Muscle of leg (tissue), 11 donors: ENCODE measurements around the gene PPIL1. TPM values are rescaled to one million over a fixed set of nuclear protein-coding genes. Genes with fewer than 3 reads are reported as not detected.
A peak's percentile ranks its signal among the peaks of the same experiment; 100 is the strongest.

Experiments
- DNase-seq: peaks from one replicate; pipeline ENCODE4 v3.0.0; 2013
- H3K27ac ChIP-seq: one replicate; pipeline ENCODE4 v1.5.1; 2013; ENCODE audit warnings: mild to moderate bottlenecking, low read length, control low read depth
- H3K27me3 ChIP-seq: one replicate; pipeline ENCODE4 v1.6.1; 2013; ENCODE audit warnings: low read length; ENCODE audit not compliant: control insufficient read depth, insufficient read depth
- H3K36me3 ChIP-seq: one replicate; pipeline ENCODE4 v1.6.1; 2013; ENCODE audit warnings: low read length; ENCODE audit not compliant: control insufficient read depth, insufficient read depth
- H3K4me1 ChIP-seq: one replicate; pipeline ENCODE4 v1.6.1; 2013; ENCODE audit warnings: low read length; ENCODE audit not compliant: control insufficient read depth, insufficient read depth
- H3K4me3 ChIP-seq: one replicate; pipeline ENCODE4 v1.5.1; 2013; ENCODE audit warnings: low read length, control low read depth
- H3K9me3 ChIP-seq: replicated peaks from 2 replicates; pipeline ENCODE4 v1.6.1; 2013; ENCODE audit warnings: low read depth, low read length; ENCODE audit not compliant: control insufficient read depth
- WGBS: methylation state at CpG from one replicate; pipeline ENCODE4 v1.1.5; 2013; ENCODE audit warnings: missing lambda C conversion rate; ENCODE audit not compliant: insufficient coverage; 5-methylcytosine and 5-hydroxymethylcytosine counted together
- polyA plus RNA-seq, 8 donors: library from polyadenylated mRNA; unstranded; fragments of 120-200 nt; gene quantifications; one replicate each; pipeline versions ENCODE4 v1.2.1 to v1.2.3, GENCODE V29; 2013; ENCODE audit warnings: inconsistent platforms in 1 of 8, low replicate concordance in 1 of 8; ENCODE audit not compliant: insufficient read length in 8 of 8, insufficient read depth in 1 of 8
- total RNA-seq: library from RNA; stranded (reverse); fragments of 120-200 nt; gene quantifications from one replicate; pipeline ENCODE4 v1.2.4, GENCODE V29; 2013

Gene PPIL1
- total and polyA plus RNA-seq, 9 donors = 24.8 to 39.9 (median 33.7) TPM

DNA sequence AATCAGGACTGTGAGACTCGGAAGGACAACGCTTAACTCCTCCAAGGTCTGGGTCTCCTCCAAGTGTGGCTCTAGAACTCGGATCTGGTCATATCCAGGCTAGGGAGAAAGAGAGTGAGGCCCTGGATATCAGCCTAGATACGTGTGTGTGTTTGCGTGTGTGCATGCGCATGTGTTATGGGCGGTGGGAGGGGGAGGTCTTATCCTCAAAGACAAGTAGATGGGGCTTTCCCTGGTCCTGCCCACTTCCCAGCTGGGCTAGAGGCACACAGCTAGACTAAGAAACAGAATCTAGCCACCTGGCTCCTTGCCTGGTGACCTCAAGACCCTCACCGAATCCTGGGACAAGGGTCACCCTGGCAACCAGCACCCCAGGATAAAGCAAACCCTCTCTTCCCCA, 48.6 kb downstream of the PPIL1 start:
- H3K27ac ChIP-seq = peak overlapping the region; percentile 70
- no peak for DNase-seq
- no peaks in the 10 kb centered on the region for H3K9me3 ChIP-seq
- 83% methylated on average over 5 of the region's 8 CpGs for WGBS
- H3K4me3 ChIP-seq = no peak overlapping the region
- no peaks in the 10 kb centered on the region for H3K27me3 ChIP-seq
- H3K36me3 ChIP-seq = peaks cover 10% of the 10 kb centered on the region
- peaks cover 83% of the 10 kb centered on the region for H3K4me1 ChIP-seq

DNA sequence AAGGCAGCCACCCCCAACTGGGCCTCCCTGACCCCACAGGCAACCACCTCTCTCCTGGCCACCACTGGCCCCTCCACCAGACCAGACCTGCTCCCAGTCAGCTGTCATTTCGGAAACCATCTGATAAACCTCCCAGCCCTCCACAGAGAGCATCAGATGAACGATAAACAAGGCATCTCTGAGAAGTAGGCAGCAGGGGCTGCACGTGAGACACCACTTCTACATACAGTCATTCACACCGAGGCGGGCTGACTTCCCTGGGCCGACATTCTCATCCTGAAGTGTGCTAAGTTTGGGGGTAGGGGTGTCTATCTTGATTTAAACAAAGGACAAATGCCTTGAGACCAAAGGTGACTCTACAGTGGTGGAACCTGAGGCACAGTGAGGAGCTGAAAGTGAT, 49.2 kb downstream of the PPIL1 start:
- 85% methylated on average over 5 of the region's 6 CpGs for WGBS
- Histone ChIP-seq H3K4me1 (peaks cover 79% of the 10 kb centered on the region), H3K4me3 (no peak overlapping the region), H3K9me3 (no peaks in the 10 kb centered on the region), H3K27ac (peak overlapping the region; percentile 70), H3K36me3 (peaks cover 10% of the 10 kb centered on the region), H3K27me3 (no peaks in the 10 kb centered on the region)
- no peak for DNase-seq

DNA sequence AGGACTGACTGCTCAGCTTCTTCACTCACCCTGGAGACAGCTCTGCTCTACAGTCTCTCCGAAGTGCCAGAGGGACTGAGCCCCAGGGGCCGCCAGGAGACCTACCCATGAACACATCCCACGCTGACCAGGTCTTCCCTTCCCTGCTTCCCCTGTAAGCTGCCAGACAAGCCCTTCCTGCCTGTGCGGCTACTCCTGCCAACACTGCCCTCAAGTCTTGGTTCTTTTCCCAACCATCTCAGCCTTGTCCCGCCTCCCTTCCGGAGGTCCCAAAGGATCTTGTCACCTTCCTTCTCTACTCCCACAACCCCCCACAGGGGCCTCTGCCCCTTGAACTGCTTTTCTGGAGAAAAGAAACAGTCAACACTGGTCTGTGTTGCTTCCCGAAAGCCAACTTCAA, 50.4 kb downstream of the PPIL1 start:
- peak overlapping the region; percentile 70 for H3K27ac ChIP-seq
- H3K9me3 ChIP-seq = no peaks in the 10 kb centered on the region
- no peaks in the 10 kb centered on the region for H3K27me3 ChIP-seq
- H3K4me1 ChIP-seq = peaks cover 70% of the 10 kb centered on the region
- no peak overlapping the region for H3K4me3 ChIP-seq
- WGBS = 58% methylated on average over 6 of the region's 7 CpGs
- no peak for DNase-seq
- H3K36me3 ChIP-seq = peaks cover 12% of the 10 kb centered on the region

DNA sequence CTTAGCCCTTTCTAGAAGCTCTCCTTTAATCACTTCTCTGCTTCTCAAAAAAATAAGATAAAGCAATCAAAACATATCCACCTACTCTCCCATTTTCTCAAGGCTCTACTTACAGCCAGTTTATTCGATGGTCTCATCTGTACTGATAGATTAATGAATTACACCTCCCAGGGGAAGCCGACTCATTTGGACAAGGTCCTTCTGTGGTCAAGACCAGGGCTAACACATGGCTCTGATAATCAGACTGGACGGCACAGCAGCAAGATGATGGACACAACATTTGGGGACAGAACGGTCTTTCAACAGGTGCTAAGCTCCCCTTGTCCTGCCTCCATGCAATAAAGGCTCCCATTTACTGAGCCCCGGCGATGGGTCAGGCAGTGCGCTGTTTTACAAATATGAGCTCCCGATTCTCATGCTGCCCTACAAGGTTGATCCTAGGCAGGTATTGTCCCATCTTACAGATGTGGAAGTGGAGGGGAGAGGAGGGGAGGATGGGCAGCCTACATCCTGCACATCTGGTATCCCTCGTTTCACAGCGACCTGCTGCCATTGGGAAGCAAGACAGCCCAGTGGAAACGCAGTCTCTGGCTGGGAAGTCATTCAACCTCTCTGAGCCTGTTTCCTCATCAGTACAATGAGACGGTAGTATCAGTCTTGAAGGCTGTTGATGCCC, 51.0 kb downstream of the PPIL1 start:
- H3K4me1 ChIP-seq = peaks cover 70% of the 10 kb centered on the region
- no peak overlapping the region for H3K4me3 ChIP-seq
- whole genome bisulfite sequencing = 50% methylated on average over 7 of the region's 12 CpGs
- H3K36me3 ChIP-seq = peaks cover 12% of the 10 kb centered on the region
- peak overlapping the region; percentile 70 for H3K27ac ChIP-seq
- DNase-seq = no peak
- no peaks in the 10 kb centered on the region for H3K9me3 ChIP-seq
- no peaks in the 10 kb centered on the region for H3K27me3 ChIP-seq

DNA sequence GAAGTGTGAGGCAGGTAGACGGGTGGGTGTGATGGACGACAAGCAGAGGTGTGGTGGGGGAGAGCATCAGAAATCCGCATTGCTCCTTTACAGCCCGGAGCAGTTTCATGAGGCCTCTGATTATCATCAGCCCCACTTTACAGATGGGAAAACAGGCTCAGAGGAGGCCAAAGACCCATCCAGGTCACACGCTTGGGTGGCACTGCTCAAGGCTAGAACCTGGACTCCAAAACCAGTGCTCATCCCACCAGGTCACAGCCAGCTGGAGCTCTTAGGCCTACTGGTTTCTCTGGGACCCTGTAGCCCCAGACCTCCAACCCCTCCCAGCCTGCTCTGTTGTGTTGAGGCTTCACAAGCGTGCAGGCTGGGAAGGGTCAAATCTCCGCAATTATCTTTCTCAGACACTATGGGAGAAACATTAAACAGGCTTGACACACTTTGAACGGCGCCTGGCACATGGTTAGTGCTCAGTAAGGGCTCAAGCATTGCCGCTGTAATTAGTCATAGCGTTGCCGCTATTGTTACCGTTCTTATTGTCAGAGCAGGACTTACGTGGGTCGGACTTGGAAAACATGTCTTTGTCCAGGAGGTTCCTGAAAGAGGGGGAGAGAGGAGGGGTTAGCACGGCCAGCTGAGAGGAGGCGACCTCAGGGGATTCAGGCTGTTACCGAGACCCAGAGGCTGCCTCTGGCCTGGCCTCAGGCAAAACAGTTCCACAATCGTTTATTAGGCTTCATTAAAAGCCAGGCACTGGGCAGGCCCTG, 51.9 kb downstream of the PPIL1 start:
- Histone ChIP-seq H3K36me3 (peaks cover 12% of the 10 kb centered on the region), H3K27me3 (no peaks in the 10 kb centered on the region), H3K27ac (peak overlapping the region; percentile 82), H3K4me3 (no peak overlapping the region), H3K9me3 (no peaks in the 10 kb centered on the region), H3K4me1 (peaks cover 62% of the 10 kb centered on the region)
- 56% methylated on average over 16 of the region's 19 CpGs for WGBS
- DNase-seq = peak; percentile 71

DNA sequence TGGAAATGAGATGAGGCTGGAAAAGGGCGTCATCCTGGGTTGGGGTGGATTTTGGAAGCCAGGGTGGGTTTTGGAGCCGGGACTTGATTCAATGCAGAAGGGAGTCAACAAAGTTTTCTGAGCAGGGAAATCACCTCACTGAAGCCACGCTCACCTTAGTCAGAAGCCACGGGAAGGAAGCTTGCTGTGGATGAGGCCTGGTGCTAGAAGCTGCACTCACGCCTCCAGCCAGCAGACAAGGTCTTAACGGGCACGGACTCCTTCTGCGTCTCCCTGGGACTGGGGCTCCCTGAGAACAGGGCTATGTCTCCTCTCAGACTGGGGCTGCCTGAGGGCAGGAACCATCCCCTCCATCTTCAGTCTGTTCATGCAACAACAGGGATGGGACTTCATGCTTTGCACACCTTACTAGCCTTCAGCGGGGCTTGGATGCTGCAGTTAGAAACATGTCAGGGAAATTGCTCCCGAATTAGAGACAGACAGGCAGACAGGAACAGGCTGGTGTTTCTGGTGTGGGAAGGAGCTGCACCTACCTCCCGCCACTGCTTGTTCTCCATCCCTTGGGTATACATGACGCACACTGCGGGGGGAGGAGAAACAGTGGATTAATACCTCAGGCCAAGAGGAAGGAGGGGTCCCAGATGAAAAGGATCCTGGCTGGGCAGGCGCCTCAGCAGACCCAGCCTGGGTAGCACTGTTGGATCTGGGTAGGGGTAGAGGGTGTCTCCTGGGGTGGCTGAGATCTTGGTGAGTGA, 52.8 kb downstream of the PPIL1 start:
- 87% methylated on average over 11 of the region's 14 CpGs for WGBS
- no peak for DNase-seq
- Histone ChIP-seq H3K27me3 (no peaks in the 10 kb centered on the region), H3K27ac (peak overlapping the region; percentile 82), H3K4me1 (peaks cover 53% of the 10 kb centered on the region), H3K36me3 (peaks cover 12% of the 10 kb centered on the region), H3K9me3 (no peaks in the 10 kb centered on the region), H3K4me3 (no peak overlapping the region)

DNA sequence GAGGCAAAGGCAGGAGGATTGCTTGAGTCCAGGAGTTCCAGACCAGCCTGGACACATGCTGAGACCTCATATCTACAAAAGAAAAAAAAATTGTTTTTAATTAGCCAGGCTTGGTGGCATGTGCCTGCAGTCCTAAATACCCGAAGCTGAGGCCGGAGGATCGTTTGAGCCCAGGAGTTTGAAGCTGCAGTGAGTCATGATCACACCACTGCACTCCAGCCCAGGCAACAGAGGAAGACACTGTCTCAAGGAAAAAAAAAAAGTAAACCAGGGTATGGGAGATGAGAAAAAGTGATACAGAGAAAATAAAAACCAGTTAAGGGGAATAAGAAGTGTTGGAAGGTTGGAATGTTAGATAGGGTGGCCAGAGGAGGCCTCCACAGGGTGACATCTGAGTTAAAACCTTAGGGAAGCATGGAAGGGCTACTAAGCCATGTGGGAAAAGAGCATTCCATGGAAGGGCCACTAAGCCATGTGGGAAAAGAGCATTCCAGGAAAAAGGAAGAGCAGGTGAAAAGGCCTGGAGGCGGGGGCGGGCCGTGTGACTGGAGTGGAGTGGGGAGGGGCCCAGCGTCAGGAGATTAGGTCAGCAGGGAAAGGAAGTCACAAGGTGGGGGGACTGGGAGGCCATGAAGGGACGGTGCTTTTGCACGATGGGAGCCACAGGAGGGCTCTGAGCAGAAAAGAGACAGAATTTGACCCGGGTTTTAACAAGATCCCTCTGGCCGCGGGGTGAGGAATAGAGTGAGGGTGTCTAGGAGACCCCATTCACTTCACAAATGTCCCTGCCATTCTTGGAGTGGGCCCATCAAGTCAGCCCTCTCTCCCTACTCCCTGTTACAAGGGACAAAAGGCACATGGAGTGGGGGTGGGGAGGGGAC, 53.7 kb downstream of the PPIL1 start:
- no peak for DNase-seq
- Histone ChIP-seq H3K4me3 (no peak overlapping the region), H3K4me1 (peaks cover 45% of the 10 kb centered on the region), H3K27ac (peak overlapping the region; percentile 44), H3K9me3 (no peaks in the 10 kb centered on the region), H3K36me3 (peaks cover 12% of the 10 kb centered on the region), H3K27me3 (no peaks in the 10 kb centered on the region)
- 56% methylated on average over 8 of the region's 12 CpGs for WGBS

DNA sequence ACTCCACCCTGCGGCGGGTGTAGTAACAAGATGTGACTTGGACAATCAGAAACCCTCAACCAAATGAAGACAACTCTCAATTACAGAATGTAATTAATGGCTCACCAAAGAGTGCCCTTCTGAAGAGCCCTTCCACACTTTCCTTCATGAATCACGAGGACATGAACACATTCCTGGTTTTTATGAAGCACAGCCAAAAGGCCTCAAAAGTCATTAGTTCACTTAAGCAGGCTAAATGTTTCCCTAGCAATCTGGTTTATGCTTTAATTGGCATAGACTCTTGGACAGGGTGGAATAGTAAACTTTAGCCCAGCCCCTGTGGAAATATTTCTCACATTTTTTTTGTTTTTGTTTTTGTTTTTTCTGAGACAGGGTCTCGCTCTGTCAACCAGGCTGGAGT, 55.8 kb downstream of the PPIL1 start:
- Histone ChIP-seq H3K4me1 (peaks cover 24% of the 10 kb centered on the region), H3K27me3 (no peaks in the 10 kb centered on the region), H3K36me3 (peaks cover 12% of the 10 kb centered on the region), H3K4me3 (no peak overlapping the region), H3K9me3 (no peaks in the 10 kb centered on the region), H3K27ac (no peak overlapping the region)
- no peak for DNase-seq
- WGBS = 97% methylated on average over 3 of the region's 4 CpGs

DNA sequence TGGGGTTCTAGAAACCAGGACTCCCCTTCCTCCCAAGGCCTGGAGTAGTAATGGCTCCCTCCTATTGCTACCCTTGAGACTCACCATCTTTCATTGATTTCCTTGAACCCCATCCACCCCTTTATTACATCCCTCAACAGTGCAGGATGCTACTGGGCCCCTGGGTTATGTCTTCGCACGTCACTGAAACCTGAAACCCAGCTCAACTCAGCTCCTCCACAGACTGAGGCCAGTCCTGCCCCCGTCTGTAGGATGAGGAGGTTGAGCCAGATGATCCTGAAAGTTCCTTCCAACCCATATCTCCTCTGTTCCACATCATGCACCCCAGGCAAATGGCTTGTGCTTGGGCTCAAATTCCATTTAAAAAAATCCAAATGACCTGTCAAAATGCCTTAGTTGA, 56.8 kb downstream of the PPIL1 start:
- 20% methylated on average over 1 of the region's 3 CpGs for WGBS
- H3K36me3 ChIP-seq = peaks cover 12% of the 10 kb centered on the region

More for the DNA sequence above, 56.8 kb downstream of the PPIL1 start:
- no peak for DNase-seq
- no peak overlapping the region for H3K4me3 ChIP-seq
- no peaks in the 10 kb centered on the region for H3K27me3 ChIP-seq
- peaks cover 16% of the 10 kb centered on the region for H3K4me1 ChIP-seq
- no peak overlapping the region for H3K27ac ChIP-seq
- no peaks in the 10 kb centered on the region for H3K9me3 ChIP-seq
